Subcutaneous adipose tissue (tissue), 4 donors: ENCODE results near the gene ATP1A4. TPM values are rescaled to one million over a fixed set of nuclear protein-coding genes. Genes with fewer than 3 reads are reported as not detected.

Experiments used
- total RNA-seq, 4 donors: library from RNA; depleted of rRNA; stranded (reverse); fragments of >200 nt; gene quantifications; one replicate each; pipeline ENCODE4 v1.1.0, GENCODE V29; 2016
- TF ChIP-seq, protein P1 (sequence below): fragments of 450-650 bp; IDR thresholded peaks from one replicate; pipeline ENCODE4 v1.5.1; 2016; ENCODE audit warnings: low read depth, mild to moderate bottlenecking, control low read depth, antibody characterized with exemption, moderate library complexity

Gene ATP1A4
- total RNA-seq, 4 donors from 2014 or later: 0.22 TPM; not detected in 3

DNA sequence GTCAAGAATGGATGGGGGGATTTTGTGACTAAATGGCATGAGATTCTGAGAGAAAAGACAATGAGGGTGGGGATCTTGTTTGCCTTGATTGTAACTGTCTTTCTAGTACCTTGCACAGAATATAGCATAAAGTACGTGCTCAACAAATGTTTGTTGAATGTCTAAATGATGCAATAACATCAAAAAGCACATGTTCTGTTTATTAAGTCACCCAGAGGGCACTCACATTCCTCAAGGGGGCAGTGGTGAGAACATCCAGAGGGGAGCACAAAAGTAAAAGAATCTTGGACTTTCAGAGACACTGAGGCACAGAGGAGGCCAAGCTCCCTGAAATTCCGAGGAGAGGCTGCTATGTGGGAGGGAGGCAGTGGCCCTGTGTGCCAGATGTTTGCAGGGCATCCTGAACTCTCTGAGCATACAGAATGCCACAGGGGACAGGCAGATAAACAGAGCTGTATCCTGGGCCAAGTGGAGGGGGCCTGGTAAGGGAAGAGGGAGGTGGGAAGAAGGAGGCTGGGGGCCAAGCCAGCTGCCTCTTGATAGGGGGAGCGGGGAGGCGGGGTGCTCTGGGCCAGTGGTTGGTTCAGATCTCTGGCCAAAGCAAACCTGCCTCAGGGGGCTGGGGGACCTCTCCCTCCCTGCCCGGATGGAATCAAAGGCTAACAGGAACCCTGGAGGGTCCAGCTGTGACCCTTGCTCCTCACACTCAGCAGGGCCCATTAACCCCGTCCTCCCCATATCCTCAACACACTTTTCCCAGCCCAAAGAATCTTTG, 42.3 kb upstream of the ATP1A4 start:
- TF ChIP-seq, protein P1, sequence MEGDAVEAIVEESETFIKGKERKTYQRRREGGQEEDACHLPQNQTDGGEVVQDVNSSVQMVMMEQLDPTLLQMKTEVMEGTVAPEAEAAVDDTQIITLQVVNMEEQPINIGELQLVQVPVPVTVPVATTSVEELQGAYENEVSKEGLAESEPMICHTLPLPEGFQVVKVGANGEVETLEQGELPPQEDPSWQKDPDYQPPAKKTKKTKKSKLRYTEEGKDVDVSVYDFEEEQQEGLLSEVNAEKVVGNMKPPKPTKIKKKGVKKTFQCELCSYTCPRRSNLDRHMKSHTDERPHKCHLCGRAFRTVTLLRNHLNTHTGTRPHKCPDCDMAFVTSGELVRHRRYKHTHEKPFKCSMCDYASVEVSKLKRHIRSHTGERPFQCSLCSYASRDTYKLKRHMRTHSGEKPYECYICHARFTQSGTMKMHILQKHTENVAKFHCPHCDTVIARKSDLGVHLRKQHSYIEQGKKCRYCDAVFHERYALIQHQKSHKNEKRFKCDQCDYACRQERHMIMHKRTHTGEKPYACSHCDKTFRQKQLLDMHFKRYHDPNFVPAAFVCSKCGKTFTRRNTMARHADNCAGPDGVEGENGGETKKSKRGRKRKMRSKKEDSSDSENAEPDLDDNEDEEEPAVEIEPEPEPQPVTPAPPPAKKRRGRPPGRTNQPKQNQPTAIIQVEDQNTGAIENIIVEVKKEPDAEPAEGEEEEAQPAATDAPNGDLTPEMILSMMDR: no peak

DNA sequence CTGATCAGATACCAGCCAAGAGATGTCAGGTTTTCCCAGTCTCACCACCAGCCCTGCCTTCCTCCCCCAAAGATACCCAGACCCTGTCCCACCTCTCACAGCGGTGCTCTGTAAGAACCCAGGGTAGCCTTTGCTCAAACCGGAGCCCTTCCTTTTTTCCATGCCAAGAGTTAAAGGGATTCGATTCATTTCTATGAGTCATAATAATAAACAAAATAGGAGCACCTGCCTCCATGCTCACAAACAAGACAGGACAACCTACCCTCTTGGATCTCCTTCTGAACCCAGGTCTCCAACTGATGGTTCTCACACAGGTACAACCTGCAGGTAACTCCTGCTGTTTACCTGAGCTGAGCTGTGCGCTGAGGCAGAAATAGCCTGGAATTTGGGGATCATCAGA, 41.7 kb upstream of the ATP1A4 start:
- TF ChIP-seq, protein P1: no peak

- TF ChIP-seq, protein P1: no peak
Measured at GRCh38 chr1:160112357-160112756, 39.0 kb upstream of the ATP1A4 start.

DNA sequence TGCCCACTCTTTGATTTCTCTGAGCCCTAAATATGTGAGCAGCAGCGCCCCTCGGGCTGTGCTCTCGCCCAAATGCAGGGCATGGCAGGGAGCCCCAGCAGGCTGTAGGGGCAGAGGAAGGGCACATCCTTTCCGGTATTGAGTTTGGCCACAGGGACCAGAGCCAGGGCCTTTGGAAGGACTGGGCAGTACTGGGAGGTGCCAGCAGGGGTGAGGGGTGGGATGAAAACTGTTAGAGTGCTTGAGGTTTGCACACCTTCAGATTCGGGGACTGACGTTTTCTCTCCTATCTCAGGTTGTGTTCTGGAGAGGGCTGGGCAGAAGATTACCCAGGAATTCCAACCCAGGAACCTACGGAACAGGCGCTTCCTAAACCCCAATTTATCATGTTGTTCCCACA, 38.0 kb upstream of the ATP1A4 start:
- TF ChIP-seq, protein P1: no peak

GRCh38 chr1:160114085-160114484, 37.3 kb upstream of the ATP1A4 start:
- TF ChIP-seq, protein P1: no peak

GRCh38 chr1:160115545-160116282, 35.7 kb upstream of the ATP1A4 start, which contains the start of gene ATP1A2:
ATP1A2 (plus strand) TSS chr1:160115759; CDS start chr1:160115862, 103 bp downstream.
- TF ChIP-seq, protein P1: no peak
